GM19025 (cell line): ENCODE measurements around the gene RITA1.
"Not testable (repeated sequence)": the region's sequence is repeated elsewhere in the genome, so short reads cannot be mapped to it uniquely, and the experiment has no call there.

Source experiments
- ATAC-seq: cut with Tn5 transposase; IDR thresholded peaks from one replicate; pipeline ENCODE4 v1.9.1; 2021; ENCODE audit warnings: mild to moderate bottlenecking, low read depth, moderate library complexity; ENCODE audit not compliant: unreplicated experiment

RITA1 gene, protein sequence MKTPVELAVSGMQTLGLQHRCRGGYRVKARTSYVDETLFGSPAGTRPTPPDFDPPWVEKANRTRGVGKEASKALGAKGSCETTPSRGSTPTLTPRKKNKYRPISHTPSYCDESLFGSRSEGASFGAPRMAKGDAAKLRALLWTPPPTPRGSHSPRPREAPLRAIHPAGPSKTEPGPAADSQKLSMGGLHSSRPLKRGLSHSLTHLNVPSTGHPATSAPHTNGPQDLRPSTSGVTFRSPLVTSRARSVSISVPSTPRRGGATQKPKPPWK

DNA sequence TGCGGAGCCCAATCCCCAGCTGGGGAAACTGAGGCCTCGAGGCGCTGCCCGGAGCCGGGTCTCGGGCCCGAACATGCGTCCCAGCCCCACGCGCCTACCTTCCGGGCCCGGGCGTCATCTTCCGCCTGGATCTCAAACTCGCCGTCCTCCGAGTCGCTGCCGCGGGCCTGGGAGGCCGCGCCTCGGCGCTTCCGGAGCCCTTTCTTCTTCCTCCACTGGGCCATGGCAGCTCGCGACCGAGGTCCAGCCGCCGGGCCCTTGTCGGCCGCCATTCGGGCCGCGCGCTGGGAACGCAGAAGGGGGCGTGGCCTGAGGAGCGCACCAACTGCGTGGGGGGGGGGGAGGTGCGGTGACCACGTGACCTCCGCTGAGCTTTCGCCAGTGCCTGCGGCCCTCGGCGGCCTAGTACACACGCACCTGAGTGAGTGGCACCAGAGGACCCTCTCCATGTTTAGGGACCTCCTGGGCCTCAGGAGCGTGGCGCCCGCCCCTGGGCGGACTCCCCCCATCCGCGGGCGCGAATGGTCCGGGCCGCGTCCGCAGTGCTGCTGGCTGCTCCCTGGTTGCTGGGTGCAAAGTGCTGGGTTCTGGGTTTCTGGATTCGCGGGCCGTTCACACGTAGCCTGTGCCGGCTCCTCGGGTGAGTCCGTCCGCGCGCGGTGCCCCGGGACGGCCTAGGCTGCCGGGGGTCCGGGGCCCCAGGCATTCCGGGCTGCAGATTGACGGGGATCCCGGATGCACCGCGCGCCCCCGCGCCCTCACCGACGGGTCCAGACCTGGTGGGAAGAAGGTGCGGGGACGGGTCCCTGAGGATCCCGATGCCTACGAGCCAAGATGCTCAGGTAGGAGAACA, at the start of gene RITA1, which contains the start of gene DDX54:
RITA1 (plus strand) TSS at position 542 of the 853 bp plus-strand sequence. CDS start 1,026 bp downstream, outside the sequence.
DDX54 (minus strand) TSS at position 299 of the 853 bp plus-strand sequence; CDS start at position 272, 27 bp downstream.
- peak; percentile 41 for ATAC-seq

DNA sequence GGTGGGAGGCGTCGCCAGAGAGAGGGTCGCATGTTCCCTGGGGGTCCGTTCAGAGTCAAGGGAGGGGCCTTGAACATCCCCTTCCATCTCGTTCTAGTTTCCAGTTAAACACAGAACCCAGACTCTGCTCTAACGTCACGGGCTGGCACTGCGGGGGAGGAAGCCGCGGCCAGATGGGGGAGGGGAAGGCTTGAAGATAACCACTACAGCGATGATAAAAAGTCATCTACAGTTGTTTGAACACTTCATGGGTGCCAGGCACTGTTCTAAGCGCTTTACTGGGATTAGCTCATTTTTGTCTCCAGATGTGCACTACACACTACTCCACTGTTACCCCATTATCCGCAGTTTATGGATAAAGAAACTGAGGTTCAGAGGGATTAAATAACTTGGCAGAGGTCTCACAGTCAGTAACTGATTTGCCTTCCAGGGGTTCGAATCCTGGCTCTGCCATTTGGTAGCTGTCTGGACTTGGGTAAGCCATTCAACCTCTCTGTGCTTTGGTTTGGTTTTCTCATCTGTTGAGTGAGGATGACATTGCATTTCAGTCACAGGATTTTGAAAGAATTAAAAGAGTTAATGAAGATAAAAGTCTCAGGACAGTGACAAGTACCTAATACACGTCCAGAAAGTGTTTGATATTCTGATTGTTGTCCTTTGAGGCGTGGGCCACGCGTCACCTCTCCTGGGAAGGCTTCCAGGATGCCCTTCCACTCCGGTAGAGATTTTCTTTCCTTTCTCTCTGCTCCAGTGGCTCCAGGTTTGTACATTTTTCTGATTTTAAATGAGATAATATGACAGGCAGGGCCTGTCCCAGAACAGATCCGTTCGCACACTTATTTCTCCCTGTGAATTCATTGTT, 49.2 kb upstream of the RITA1 start:
- no peak for ATAC-seq

DNA sequence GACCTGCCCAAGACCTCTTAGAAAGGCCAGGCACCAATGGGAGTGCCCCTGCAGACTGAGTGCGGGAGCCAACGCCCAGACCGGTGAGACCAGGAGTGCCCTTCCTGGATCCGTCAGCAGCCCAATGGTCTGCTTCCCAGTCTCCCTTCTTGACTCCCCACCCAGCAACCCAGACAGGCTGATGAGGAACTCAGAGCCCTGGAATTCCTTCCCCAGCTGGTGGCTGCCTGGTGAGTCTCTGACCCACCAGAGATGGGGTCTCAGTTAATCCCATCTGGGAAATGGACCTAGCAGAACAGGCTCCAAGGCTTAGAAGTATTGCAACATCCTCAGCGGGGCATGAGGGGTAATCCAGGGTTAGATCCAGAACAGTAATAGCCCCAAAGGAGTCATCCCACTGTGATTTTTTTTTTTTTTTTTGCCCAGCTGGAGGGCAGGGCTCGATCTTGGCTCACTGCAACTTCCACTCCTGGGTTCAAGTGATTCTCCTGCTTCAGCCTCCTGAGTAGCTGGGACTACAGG, 48.5 kb upstream of the RITA1 start:
- ATAC-seq: no peak

DNA sequence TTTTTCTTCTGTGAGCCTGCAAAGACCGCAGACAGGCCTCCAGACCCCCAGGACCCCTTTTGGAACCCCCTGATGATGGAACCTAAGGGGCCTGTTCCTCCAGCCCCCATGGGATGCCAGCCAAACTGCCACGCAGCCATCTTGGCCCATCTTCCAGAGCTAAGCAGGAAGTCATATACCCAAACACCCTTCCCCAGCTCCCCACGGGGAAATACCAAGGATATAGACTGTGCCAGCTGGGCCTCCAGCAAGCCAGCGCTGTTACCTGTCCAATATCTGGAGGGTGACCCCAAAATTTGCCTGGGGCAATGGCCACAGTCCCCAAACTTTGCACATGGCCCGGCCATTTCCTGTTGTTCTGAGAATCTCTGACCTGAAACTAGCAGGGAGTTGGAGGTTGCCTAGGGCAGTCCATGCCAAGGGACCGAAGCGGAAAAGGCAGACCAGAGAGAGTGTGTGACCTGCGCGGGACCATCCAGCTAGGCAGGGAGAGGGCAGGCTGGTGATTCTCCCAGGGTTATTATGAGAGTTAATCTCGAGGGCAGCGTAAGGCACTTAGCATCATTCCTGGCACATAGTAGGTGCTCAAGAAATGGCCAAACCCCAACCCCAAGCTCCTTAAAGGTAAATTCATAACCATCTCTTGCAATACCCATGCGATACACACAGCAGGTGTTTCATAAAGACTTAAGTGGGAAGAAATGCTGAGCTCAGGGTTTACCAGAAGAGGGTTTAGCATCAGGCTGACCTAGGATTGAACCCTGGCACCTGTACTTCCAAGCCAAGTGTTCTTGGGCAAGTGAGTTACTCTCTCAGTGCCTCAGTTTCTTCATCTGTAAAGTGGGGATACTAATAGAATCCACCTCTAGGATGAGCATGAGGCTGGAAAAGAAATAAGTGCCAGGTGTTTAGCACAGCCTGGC, 47.4 kb upstream of the RITA1 start:
- ATAC-seq: no peak

DNA sequence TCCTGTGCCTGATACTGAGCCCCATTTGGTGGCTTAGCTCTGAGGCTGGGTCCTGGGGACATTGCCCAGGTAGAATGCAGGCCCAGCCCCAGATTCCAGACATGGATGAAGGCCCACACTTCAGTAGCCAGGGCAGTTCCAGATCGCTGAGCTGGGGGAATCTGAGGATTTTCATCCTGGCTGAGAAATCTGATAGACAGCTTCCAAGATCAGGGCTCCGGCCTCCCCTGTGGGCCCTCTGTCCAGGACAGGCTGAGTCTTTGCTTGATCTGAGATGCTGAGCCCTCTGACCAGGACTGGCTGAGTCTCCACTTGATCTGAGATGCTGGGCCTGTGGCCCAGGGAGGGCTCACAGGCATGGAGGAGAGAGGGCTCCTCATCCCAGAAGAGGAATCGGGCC, 46.7 kb upstream of the RITA1 start:
- no peak for ATAC-seq

DNA sequence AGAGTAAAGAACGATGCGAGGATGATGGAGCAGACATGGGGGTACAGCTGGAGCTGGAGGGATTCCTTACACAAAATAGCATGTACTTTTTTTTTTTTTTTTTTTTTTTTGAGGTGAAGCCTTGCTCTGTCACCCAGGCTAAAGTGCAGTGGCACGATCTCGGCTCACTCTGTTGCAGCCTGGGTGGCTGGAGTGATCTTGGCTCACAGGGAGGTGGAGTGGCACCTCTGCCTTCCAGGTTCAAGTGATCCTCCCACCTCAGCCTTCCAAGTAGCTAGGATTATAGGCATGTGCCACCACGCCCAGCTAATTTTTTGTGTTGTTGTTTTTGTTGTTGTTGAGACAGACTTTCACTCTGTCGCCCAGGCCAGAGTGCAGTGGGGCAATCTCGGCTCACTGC, 44.8 kb upstream of the RITA1 start:
- no peak for ATAC-seq

DNA sequence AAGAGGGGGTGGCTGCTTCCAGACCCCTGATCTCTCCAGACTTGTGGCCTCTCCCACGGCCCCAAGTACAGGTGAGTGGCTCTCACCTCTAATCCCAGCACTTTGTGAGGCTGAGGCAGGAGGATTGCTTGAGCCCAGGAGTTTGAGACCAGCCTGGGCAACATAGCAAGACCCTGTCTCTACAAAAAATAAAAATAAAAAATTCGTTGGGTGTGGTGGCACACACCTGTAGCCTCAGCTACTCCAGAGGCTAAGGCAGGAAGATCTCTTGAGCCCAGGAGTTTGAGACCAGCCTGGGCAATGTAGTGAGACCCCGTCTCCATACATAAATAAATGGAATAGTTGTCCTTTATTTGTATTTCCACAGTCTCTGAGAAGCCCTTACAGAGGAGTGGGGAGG, 43.8 kb upstream of the RITA1 start:
- ATAC-seq: not testable (repeated sequence)

DNA sequence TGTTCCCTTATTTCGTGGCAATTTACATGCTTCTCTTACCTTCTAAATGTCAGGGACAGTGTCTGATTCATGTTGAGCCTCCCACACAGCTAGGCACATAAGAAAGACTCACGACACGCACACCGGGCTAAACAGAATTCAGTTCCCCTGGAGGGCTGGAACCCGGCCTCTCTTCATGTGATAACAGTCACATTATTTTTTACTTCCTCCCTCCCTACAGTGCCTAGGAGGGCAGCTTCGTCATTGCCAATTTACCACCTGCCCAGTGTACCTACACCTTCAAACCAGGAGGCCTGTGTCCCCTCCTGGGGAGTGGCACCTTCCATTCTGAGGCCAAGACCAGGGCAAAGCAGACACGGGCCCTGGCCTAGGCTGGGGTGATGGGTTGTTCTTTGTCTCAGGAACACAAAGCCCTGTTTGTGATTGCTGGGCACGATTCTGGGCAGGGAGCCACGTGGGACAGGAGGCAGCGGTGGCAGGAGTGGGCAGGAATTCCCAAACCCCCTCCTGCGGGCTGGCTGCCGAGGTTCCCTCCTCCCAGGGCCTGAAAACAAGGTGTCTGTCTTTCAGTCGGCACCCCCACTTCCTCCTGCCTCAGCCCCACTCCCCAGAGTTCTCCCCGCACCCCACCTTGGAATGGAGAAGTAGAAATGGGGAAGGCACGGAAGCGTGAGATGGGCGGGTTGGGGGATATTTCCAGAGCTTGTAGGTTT, 43.2 kb upstream of the RITA1 start:
- ATAC-seq: no peak

DNA sequence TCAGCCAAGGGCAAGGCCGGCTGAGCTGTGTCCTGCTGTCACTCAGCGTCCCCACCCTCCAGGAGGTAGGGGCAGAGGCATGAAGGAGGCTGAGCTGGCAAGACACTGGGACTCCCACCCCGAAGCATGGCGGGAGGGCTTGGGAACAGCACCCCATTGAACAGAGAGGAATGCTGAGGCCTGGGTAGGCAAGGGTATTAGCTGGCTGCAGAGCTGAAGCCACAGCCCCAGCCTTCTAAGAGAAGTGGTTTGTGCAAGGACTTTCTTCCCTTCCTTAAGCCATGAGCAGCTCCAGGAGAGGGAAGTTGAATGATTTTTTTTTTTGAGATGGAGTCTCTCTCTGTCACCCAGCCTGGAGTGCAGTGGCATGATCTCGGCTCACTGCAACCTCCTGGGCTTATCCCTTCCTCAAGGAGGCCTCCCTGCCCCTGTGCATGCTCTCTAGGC, 42.6 kb upstream of the RITA1 start:
- no peak for ATAC-seq

DNA sequence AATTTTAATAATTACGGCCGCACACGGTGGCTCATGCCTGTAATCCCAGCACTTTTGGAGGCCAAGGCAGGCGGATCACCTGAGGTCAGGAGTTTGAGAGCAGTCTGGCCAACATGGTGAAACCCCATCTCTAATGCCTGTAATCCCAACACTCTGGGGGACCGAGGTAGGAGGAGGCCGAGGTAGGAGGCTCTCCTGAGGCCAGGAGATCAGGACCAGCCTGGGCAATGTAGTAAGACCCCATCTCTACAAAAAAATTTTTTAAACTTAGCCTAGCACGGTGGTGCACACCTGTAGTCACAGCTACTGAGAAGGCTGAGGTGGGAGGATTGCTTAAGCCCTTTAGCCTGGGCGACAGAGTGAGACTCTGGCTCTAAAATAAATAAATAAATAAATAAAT, 41.6 kb upstream of the RITA1 start:
- no peak for ATAC-seq

DNA sequence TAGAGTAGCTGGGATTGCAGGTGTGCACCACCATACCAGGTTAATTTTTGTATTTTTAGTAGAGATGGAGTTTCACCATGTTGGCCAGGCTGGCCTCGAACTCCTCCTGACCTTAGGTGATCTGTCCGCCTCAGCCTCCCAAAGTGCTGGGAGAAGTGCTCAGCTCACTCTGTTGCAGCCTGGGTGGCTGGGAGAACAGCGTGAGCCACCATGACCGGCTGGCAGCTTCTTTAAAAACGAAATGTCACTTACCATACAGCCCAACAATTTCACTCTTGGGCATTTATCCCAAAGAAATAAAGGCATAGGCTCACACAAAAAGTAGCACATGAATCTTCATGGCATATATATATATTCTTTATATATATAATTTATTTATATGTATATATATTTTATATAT, 40.7 kb upstream of the RITA1 start:
- ATAC-seq: no peak

DNA sequence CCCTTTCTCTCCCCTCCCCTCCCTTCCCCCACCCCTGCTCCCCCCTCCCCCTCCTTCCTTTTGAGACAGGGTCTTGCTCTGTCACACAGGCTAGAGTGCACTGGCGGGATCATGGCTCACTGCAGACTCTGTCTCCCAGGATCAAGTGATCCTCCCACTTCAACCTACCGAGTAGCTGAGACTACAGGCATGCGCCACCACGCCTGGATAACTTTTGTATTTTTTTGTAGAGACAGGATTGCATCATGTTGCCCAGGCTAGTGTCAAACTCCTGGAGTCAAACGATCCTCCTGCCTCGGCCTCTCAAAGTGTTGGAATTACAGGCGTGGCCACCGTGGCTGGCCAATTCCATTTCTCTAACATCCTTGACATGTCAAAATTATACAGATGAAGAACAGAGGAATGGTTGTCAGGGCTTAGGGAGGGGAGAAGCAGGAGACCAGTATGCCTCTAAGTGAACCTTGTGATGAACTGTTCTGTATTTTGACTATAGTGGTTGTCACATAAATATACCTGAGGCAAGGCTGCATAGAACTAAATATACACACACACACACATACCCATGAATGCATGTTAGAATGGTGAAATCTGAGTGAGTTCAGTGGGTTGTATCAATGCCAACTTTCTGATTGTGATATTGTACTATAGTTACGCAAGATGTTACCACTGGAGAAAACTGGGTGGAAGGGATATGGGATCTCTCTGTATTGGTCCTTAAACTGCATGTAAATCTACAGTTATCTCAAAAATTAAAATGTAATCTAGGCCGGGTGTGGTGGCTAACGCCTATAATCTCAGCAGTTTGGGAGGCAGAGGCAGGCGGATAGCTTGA, 39.6 kb upstream of the RITA1 start:
- no peak for ATAC-seq

DNA sequence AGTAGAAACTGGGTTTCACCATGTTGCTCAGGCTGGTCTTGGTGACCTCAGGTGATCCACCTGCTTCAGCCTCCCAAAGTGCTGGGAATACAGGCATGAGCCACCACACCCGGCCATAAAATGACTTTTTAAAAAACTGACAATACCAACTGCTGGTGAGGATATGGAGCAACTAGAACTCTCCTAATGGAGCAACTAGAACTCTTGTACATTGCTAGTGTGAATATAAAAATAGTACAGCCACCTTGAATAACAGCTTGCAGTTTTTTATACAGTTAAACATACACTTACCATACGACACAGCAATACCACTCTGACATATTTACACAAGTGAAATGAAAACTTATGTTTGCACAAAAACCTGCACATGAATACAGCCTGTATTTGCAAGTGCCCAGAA, 38.5 kb upstream of the RITA1 start:
- no peak for ATAC-seq

DNA sequence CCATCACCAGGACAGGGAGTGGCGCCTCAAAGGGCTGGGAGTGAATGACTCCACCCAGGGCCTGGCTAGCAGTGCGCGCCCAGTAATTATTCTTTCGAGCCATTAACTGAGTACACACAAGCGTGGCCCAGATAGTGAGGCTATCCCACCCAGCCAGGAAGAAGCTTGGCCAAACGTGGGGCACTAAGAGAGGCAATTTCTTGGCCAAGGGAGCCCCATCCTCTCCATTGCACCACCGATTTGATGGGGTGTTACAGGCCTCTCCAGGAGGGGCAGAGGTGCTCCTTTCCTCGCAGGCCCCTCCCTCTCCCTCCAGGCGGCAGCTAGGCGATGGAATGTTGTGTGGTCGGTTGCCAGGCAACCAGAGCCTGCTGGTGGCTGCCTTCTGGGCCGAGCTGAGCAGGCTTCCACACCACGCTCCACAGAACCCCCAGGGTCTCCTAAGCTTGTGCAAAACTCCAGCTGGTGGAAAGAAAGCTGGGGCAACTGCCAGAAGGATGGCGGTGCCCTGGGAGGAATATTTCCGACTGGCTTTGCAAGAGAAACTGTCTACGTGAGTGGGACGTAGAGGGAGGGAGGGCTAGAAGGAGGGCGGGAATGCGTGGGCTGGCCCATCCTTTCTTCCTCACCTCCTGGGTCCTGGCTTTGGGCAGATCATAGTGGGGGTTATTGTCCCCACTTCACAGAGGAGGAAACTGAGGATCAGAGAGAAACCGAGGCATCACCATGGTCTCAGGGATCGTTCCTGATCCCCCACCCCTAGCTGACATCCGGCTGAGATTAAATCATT, 36.0 kb upstream of the RITA1 start, which contains the start of gene CFAP73:
CFAP73 (plus strand) TSS at position 364 of the 790 bp plus-strand sequence; CDS start at position 498, 134 bp downstream.
- no peak for ATAC-seq

DNA sequence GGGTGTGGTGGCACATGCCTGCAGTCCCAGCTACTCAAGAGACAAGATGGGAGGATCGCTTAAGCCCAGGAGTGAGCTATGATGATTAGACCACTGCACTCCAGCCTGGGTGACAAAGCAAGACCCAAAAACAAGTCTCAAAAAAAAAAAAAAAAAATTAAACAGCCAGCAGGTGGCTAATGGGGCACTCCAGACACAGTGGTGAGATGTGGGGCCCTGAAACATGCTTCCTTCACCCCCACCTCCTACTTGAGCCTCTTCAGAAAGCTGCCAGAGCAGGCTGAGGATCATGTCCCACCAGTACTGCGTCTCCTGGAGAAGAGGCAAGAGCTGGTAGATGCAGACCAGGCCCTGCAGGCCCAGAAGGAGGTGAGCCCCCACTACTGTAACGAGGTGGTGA, 33.9 kb upstream of the RITA1 start:
- ATAC-seq: no peak

DNA sequence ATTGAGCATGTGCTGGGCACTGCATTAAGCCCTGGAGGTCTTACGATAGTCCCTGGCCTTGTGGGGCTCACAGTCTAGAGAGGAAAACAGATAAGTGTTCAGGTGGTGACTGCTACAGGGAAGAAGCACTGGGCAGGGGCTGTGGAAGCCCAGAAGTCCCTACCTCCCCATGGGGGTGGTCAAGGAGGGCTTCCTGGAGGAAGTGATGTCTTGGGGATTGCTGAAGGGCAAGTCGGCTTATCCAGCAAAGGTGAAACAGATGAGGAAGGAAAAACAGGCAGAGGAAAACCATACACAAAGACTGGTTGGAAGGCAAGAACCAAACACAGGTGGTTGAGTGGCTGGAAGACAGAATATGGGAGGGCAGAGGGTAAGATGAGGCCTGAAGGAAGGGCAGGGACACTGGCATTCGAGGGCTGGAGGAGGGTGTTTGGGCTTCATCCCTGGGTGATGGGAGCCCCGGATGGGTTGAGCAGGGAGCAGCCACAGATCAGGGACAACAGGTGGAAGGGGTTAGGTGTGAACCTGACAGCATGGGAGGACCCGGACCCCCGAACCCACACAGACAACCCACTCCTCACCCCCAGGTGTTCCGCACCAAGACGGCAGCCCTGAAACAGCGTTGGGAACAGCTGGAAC, 33.2 kb upstream of the RITA1 start:
- no peak for ATAC-seq
